ENCODE results near the gene AGPAT3.
"Not testable (repeated sequence)": the region's sequence is repeated elsewhere in the genome, so short reads cannot be mapped to it uniquely, and the experiment has no call there.

Gene AGPAT3, protein sequence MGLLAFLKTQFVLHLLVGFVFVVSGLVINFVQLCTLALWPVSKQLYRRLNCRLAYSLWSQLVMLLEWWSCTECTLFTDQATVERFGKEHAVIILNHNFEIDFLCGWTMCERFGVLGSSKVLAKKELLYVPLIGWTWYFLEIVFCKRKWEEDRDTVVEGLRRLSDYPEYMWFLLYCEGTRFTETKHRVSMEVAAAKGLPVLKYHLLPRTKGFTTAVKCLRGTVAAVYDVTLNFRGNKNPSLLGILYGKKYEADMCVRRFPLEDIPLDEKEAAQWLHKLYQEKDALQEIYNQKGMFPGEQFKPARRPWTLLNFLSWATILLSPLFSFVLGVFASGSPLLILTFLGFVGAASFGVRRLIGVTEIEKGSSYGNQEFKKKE

DNA sequence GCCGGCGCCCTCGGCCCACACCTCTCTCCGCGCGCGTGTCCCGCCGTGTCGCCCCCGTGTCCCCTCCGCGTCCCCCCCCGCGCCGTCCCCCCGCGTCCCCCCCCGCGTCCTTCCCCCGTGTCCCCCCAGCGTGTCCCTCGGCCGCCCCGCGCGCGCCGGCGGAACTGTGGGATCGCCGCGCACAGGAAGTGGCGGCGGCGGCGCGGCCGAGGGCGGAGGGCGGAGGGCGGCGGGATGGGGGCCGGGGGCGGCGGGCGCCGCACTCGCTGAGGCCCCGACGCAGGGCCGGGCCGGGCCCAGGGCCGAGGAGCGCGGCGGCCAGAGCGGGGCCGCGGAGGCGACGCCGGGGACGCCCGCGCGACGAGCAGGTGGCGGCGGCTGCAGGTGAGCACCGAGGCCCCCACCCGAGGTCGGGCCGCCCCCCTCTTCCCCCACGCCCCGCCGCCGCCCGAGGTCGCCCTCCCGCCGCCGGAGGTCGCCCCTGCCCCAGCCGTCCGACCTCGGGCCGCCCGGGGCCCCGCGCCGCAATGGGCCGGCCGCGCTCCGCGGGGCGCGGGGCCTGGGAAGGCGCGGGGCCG lies at the start of gene AGPAT3:
TSS of gene AGPAT3 (plus strand) at position 262 of the 578 bp plus-strand sequence. CDS start 94,459 bp downstream, outside the sequence.
- no peak for DNase-seq (ENCODE audit: low read depth in 2 of 2)

DNA sequence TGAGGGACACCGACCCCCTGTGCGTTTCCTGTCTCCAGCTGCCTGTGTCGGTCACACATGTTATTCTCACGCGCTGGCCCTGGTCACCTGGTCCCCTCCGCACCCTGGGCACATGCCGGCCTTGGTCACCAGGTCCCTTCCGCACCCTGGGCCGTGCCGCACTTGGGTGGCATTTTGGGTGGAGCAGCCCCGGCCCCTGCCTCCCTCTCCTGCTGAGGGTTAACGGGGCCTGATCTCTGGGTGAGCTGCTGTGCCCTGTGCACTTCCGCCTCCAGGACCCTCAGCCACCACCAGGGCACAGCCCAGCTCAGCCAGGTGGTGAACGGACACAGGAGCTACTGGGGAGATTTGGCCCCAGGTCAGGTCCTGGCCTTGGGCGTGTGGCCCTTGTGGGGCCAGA lies 49.0 kb upstream of the AGPAT3 start:
- DNase-seq (ENCODE audit: low read depth in 2 of 2) = no peak

DNA sequence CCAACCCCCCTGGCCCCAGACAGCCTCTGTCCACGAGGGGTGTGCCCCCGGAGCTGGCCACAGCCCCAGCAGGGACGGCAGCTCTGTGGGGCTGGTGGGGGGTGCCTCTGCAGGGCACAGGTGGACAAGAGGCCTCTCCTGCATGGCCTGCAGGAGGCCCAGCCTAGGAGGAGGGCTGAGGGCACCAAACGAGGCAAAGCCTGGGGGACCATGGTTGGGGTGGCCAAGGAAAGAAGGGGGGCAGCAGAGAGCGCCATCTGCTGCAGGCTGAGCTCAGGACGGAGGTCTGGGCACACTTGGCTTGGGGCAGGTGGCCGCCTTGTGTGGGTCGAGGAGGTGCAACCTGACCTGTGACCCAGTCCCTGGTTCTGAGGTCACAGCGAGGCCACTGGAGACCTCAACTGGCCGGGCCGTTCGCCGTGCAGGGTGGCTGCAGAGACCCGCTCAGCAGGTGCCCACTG lies 48.4 kb upstream of the AGPAT3 start:
- no peak for DNase-seq (ENCODE audit: low read depth in 2 of 2)

DNA sequence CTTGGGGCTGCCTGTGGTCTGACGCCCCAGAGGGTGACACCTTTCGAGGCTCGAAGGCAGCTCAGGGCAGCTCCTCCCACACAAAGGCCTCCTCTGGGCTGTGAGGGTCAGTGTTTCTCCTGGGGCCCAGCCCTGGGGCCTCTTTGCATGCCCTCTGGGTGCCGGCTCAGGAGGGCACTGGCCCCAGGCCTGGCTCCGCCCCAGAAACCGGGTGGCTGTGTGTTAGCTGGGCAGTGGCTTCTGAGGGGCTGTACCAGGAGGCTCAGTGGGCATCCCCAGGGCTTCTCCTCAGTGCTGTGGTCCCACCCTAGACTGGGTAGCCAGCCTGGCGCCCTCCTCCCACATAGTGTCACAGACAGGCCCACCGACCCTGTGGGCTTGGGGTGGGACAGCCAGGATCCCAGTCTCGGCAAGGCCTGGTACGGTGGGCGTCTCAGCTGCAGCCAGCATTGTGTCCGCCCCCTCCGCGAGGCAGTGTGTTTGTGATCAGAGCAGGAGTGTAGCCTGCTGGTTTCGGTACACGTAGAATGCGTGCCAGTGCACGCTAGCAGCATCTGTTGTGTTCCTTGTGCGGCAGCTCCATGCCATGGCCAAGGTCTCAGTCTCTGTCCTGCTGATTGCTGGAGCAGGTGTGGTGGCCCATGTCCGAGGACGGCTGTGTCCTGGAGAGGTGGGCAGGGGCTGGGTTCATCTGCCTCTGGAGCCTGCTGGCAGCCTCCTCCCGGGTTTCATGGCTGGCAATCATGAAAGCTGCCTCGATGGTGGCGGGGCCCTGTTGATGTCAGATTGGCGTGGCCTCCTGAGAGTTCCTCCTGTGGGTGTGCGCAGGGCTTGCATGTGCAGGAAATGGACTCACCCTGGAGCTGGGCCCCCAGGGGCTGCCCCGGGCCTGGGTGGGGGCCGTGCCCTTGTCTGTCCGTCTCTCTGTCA lies 47.6 kb upstream of the AGPAT3 start:
- DNase-seq (ENCODE audit: low read depth in 2 of 2) = no peak

DNA sequence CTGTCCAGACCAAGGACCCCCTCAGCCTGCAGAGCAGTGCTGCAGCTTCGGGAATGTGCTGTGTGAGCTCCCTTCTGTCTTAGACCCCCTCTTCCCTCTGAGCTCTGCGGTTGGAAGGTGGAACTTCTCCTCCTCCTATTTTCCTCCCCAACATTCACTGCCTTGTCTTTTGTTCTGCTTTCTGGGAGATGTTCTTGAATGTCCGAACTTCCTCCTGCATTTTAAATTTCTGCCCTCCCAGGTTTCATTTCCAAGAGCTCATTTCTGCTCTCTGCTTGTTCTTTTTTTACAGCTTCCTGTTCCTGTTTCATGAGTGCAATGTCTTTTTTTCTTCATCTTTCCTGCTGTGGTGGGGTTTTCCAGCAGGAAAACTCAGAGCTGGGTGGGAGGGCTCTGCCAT lies 46.3 kb upstream of the AGPAT3 start:
- DNase-seq (ENCODE audit: low read depth in 2 of 2) = no peak

- no peak for DNase-seq (ENCODE audit: low read depth in 2 of 2)
These were observed 45.3 kb upstream of the AGPAT3 start for GRCh38 chr21:43819511-43820405.

- no peak for DNase-seq (ENCODE audit: low read depth in 2 of 2)
These were observed 44.6 kb upstream of the AGPAT3 start for GRCh38 chr21:43820466-43820865.

- not testable (repeated sequence) for DNase-seq (ENCODE audit: low read depth in 2 of 2)
These were observed 42.9 kb upstream of the AGPAT3 start for GRCh38 chr21:43822166-43822565.

DNA sequence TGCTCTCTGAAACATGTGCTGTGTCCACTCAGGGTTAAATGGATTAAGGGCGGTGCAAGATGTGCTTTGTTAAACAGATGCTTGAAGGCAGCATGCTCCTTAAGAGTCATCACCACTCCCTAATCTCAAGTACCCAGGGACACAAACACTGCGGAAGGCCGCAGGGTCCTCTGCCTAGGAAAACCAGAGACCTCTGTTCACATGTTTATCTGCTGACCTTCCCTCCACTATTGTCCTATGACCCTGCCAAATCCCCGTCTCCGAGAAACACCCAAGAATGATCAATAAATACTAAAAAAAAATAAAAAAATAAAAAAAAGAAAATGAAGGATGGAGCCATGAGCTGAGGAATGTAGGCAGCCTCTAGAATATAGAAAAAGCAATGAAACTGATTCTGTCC lies 42.3 kb upstream of the AGPAT3 start:
- not testable (repeated sequence) for DNase-seq (ENCODE audit: low read depth in 2 of 2)

- no peak for DNase-seq (ENCODE audit: low read depth in 2 of 2)
These were observed 40.4 kb upstream of the AGPAT3 start for GRCh38 chr21:43824333-43825241.

GRCh38 chr21:43825242-43825935 lies 39.6 kb upstream of the AGPAT3 start:
- no peak for DNase-seq (ENCODE audit: low read depth in 2 of 2)

- DNase-seq (ENCODE audit: low read depth in 2 of 2) = no peak
These were observed 38.9 kb upstream of the AGPAT3 start for GRCh38 chr21:43825936-43826622.

DNA sequence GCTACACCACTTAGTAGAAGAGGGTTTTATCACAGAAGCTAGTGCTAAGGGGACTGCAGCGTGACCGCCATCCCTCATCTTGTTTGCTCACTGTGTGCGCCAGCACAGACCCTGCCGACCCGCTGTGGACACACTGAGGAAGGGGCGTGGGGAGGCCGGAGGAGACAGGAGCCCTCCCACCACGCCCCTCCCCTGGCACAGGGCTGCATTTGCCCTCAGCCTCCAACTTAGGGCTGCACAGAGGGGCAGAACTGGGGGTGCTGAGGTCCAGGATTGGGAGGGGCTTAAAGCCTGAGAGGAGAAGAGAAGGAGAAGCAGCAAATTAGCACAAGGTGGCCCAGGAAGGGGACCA lies 38.4 kb upstream of the AGPAT3 start:
- no peak for DNase-seq (ENCODE audit: low read depth in 2 of 2)

- no peak for DNase-seq (ENCODE audit: low read depth in 2 of 2)
These were observed 37.9 kb upstream of the AGPAT3 start for GRCh38 chr21:43827015-43827611.

DNA sequence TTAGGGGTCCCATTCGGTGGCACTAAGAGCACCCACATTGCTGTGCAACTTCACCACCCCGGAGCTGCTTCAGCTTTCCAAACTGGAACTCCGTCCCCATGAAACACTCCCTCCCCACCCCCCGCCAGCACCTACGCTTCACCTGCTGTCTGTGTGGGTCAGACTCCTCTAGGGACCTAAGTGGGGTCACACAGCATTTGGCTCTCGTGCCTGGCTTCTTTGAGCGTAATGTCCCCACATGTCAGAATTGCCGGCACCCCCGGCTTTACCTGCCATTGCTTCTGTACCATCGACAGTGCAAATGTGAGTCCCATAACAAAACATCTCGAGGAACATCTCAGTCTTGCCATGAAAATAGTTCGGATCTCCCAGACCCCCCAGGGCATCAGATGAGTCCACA lies 35.9 kb upstream of the AGPAT3 start:
- DNase-seq (ENCODE audit: low read depth in 2 of 2) = no peak

DNA sequence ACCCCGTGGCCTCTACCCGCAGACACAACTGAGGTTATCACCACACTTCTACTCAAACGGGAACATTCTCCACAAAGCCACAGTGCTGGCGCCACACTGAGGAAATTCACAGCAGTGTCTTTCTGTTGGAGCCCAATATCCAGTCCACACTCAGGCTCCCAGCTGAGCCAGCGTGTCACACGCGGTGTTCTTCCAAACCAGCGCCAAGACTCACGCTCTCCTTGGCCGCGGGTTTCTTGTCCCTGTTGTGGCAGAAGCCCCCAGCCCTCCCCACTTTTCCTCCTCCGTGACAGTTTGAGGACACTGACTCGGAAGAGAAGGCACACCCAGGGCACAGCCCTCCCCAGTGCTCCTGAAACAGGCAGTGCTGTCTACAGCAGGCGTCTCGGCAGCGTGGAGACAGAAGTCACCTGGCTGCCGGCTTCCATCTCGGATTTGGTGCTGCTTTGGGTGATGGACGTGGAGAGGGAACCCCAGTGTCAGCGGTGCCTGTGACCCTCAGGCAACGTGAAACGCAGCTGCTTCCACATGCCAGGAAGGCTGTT lies 35.4 kb upstream of the AGPAT3 start:
- DNase-seq (ENCODE audit: low read depth in 2 of 2) = no peak

- DNase-seq (ENCODE audit: low read depth in 2 of 2) = no peak
These were observed 32.9 kb upstream of the AGPAT3 start for GRCh38 chr21:43832158-43832550.

GRCh38 chr21:43832648-43833047 lies 32.4 kb upstream of the AGPAT3 start:
- DNase-seq (ENCODE audit: low read depth in 2 of 2) = no peak
